ENCODE results near the gene YEATS2. TPM values are rescaled to one million over a fixed set of nuclear protein-coding genes. Genes with fewer than 3 reads are reported as not detected.

Gene YEATS2
- polyA plus RNA-seq, 2 of the 4 experiments (the other 2 are of a cell fraction), result 11.2 to 15.3 TPM

- ATAC-seq, result peak in 1 of 2 experiments; percentile 67; a peak in 3 of 6 replicates
- H3K4me3 ChIP-seq, result no peak overlapping the region
- no peaks in the 10 kb centered on the region for H3K9me3 ChIP-seq
- TF ChIP-seq RFX5 (IDR thresholded peaks at IDR 0.05) (no peak), REST (IDR thresholded peaks at IDR 0.05) (no peak), ELK1 (IDR thresholded peaks at IDR 0.05; ENCODE audit: low read depth, low read length) (no peak), TFCP2L1 (CRISPR knock-in tag; IDR thresholded peaks at IDR 0.05) (no peak), RAD21 (conservative IDR thresholded peaks at IDR 0.05 in 1 of 2, IDR thresholded peaks at IDR 0.05 in 1 of 2) (no peak), EHMT2 (IDR thresholded peaks at IDR 0.05; ENCODE audit: low read depth) (no peak), CHD2 (IDR thresholded peaks at IDR 0.05; ENCODE audit: low read length, partially characterized antibody) (no peak), SMC3 (IDR thresholded peaks at IDR 0.05) (no peak), MYC (IDR thresholded peaks at IDR 0.05; ENCODE audit: borderline replicate concordance, low read length) (no peak), ZSCAN20 (CRISPR knock-in tag; IDR thresholded peaks at IDR 0.05) (no peak), NPAS2 (CRISPR knock-in tag; IDR thresholded peaks at IDR 0.05; ENCODE audit: borderline replicate concordance) (no peak), FOSB (CRISPR knock-in tag; IDR thresholded peaks at IDR 0.05) (no peak)
- ChIA-PET POLR2A (no interaction called here), CTCF (interaction anchor here (1.2 kb wide), 1 partner anchor 58 kb away, joined by 3 read pairs; no protein-coding TSS in a partner anchor)
- peaks cover 16% of the 10 kb centered on the region for H3K4me1 ChIP-seq
- no peak overlapping the region for H3K27ac ChIP-seq
- H3K4me2 ChIP-seq, result no peak overlapping the region
- no peak for DNase-seq (ENCODE audit: low read depth in 1 of 2, low spot score in 1 of 2)
- FAIRE-seq, result no peak
- 77% methylated on average over 13 of the region's 13 CpGs for WGBS (ENCODE audit: missing lambda C conversion rate)
These were observed 148.2 kb downstream of the YEATS2 start for GRCh38 chr3:183845608-183846288.

- Histone ChIP-seq H3K4me2 (no peak overlapping the region), H3K9me3 (no peaks in the 10 kb centered on the region), H3K27ac (no peak overlapping the region), H3K4me3 (no peak overlapping the region), H3K4me1 (no peaks in the 10 kb centered on the region)
- TF ChIP-seq ELK1 (IDR thresholded peaks at IDR 0.05; ENCODE audit: low read depth, low read length), result no peak
- no peak for TF ChIP-seq FOSL2 (IDR thresholded peaks at IDR 0.05)
- TF ChIP-seq FOSL2 (CRISPR knock-in tag; IDR thresholded peaks at IDR 0.05), result no peak
- no peak for DNase-seq (ENCODE audit: low read depth in 1 of 2, low spot score in 1 of 2)
- ChIA-PET CTCF (interaction anchor here (0.6 kb wide), 1 partner anchor 22 kb away, joined by 3 read pairs; no protein-coding TSS in a partner anchor), POLR2A (no interaction called here)
- ATAC-seq, result no peak
- 89% methylated on average over 4 of the region's 4 CpGs for WGBS (ENCODE audit: missing lambda C conversion rate)
- no peak for FAIRE-seq
These were observed 156.9 kb downstream of the YEATS2 start for GRCh38 chr3:183854318-183855035.

GRCh38 chr3:183857863-183858262, 160.3 kb downstream of the YEATS2 start:
- POLR2A ChIA-PET, result no interaction called here
- Histone ChIP-seq H3K9me3 (no peaks in the 10 kb centered on the region), H3K4me1 (no peaks in the 10 kb centered on the region), H3K27ac (no peak overlapping the region), H3K4me3 (no peak overlapping the region), H3K4me2 (no peak overlapping the region)
- 92% methylated on average over 3 of the region's 3 CpGs for WGBS (ENCODE audit: missing lambda C conversion rate)
- no peak for TF ChIP-seq FOSL2 (IDR thresholded peaks at IDR 0.05)
- no peak for TF ChIP-seq FOSL2 (CRISPR knock-in tag; IDR thresholded peaks at IDR 0.05)
- TF ChIP-seq EHMT2 (IDR thresholded peaks at IDR 0.05; ENCODE audit: low read depth), result no peak
- TF ChIP-seq REST (IDR thresholded peaks at IDR 0.05), result no peak
- TF ChIP-seq HDAC2 (IDR thresholded peaks at IDR 0.05), result no peak
- CTCF ChIA-PET, result interaction anchor here (1.2 to 1.3 kb wide), 2 partner anchors 9 to 27 kb away, joined by 3 read pairs; partner anchors contain the start of gene PARL
- FAIRE-seq, result no peak
- ATAC-seq, result no peak
- DNase-seq (ENCODE audit: low read depth in 1 of 2, low spot score in 1 of 2), result no peak
